ENCODE data around the gene LYPD4.

LYPD4 gene

GRCh38 chr19:41853344-41853743, 8.9 kb upstream of the LYPD4 start:
- no peak for DNase-seq

- DNase-seq = no peak
Observed at GRCh38 chr19:41851456-41851855, 7.0 kb upstream of the LYPD4 start.

DNA sequence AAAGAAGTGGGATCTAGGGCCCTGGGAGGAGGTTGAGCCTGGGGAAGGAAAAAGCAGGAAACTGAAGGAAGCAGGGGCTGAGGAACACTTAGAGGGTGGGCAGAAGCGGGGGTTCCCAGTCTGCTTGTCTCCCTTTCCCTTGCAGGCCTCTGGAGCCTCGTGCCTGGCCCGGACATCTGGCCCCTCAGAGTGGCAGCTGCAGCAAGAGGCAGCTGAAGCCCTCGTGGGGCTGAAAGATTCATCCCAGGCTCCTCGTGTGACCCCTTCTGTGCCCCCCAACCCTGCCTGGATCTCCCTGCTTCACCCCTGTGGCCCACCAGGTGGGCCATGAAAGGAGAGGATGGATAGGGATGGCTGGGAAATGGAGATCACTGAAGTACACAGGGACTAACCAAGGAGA, 5.9 kb upstream of the LYPD4 start:
- DNase-seq = no peak

DNA sequence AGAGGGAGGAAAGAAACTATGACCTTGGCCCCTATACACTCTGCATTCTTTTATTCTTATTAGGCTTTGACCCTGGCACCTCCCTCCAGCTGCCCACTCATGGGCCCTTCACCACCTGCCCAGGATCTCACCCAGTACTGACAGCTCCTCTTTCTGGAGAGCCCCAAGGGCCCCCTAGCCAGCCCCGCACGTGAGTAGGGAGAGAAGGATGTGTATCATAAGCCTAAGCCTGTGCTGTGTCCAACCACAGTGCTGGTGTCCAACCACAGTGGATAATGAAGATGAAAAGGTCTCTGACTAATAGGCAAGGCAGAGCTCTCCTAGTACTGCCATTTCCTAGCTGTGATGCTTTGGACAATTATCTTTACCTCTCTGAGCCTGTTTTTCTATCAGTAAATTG, 4.6 kb upstream of the LYPD4 start:
- DNase-seq = no peak

DNA sequence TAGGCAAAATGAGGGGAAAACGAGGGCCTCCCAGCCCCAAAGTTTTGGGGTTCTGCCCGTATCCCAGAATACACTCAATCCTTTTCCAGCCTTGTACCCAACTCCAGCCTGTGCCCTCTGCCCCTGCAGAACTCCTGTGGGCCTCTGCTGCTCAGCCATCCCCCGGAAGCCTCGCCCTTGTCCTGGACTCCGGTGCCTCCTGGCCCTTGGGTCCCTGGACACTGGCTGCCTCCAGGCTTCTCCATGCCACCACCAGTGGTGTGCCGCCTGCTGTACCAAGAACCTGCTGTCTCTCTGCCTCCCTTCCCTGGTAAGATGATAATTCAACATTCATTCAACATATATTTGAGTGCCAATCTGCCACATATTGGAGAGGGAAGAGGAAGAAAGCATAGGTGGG, 4.2 kb upstream of the LYPD4 start:
- no peak for DNase-seq

DNA sequence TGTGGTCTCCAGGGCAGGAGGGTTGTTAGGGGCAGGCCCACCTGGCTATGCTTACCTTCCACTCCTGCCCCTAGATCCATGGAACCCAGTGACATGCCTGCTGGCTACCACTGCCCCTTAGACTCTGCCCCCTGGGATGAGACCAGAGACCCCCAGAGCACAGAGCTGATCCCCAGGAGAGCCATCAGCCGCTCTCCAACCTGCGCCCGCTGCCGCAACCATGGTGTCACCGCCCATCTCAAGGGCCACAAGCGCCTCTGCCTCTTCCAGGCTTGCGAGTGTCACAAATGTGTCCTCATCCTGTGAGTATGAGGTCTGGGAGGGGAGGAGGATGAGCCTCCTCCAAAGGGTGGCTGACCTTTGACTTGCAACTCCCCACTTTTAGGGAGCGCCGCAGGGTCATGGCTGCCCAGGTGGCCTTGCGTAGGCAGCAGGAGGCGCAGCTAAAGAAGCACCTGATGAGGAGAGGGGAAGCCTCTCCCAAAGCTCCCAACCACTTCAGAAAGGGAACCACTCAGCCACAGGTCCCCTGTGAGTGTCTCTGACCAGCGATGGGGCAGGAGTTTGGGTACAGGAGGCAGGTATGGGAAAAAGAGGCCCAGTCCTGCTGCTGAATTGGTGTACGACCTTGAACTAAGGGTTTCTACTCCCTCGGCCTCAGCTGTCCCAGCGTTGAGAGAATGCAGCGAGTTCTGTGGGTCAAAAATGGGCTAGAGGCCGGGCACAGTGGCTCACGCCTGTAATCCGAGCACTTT, 3.0 kb upstream of the LYPD4 start:
- no peak for DNase-seq

DNA sequence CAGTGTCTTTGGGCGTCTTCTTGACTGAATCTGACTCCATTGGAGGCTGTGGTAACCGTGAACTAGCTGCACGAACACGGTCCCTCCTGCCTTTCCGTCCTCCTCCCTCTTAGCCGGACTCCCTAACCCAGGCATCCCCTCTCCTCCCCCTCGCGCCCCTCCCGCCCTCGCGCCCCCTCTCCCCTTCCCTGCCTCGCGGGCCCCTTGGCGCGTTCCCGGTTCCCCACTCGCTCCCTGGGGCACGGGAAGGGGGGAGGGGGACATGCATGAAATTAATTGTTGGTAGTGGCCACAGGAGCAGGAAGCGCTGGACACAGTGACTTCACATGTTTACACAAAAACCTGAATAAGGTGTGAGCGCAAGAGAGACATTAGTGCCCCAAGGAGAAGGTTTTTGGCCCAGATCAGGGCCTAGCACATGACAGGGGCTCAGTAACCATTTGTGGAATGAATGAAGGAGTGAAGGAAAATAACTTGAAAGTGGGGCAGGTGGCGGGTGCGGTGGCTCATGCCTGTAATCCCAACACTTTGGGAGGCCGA, 638 bp upstream of the LYPD4 start:
- DNase-seq = no peak

GRCh38 chr19:41845001-41845050, 343 bp upstream of the LYPD4 start, which contains the start of gene DMRTC2:
TSS of gene DMRTC2 (plus strand) at chr19:41845042. CDS start at chr19:41847429, 2,387 bp downstream.
- DNase-seq = no peak

DNA sequence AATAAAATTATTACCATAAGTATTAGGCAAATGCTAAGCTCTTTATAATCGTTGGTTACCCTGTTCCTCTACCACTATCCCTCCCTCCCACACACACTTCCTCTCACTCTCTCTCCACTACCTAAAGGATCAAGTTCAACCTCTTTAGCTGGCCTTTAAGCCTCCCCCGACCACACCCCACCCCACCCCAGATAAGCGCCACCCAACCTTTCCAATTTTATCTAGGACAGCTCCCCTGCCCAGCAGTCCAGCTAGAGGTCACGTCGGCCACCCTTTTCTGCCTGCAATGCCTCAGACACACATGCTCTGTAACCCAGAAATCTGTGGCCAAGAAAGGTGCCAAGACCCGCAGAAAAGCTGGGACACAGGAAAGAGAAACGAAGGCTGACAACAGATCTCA, 1.1 kb downstream of the LYPD4 start:
- DNase-seq = no peak

GRCh38 chr19:41839211-41839610, 5.3 kb downstream of the LYPD4 start:
- DNase-seq = no peak

DNA sequence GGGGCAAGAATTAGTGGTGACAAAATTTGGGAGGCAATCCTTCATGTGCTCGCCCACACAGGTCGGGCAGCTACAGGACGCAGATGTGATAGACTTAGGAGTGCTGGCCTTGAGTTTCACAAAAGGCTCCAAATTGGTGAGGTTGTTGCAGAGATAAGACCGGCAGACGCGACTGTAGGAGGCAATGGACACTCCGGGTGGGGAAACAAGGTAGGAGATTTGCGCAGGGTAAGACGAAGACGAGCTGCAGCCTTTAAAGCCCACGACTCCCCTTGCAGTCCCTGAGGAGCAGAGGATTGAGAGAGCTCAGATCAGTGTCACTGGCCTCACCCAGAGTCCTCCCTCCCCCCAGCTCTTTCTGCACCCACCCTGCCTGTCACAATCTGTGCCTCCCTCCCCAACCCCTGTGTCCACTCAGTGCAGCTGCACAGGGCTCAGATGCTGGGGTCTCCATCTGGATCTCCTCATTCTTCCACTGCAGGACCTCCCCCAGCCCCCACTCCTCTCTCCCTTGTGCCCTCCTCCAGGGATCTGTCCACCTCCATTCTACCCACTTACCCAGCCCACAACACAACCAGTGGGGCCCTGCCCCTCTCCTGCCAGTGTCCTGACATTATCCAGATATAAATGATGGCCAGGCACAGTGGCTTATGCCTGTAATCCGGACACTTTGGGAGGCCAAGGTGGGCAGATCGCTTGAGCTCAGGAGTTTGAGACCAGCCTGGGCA, 6.3 kb downstream of the LYPD4 start:
- DNase-seq = no peak

GRCh38 chr19:41821003-41821735, 23.3 kb downstream of the LYPD4 start:
- peak in 11 of 58 donors; percentile 2 to 10 (median 3) for DNase-seq

DNA sequence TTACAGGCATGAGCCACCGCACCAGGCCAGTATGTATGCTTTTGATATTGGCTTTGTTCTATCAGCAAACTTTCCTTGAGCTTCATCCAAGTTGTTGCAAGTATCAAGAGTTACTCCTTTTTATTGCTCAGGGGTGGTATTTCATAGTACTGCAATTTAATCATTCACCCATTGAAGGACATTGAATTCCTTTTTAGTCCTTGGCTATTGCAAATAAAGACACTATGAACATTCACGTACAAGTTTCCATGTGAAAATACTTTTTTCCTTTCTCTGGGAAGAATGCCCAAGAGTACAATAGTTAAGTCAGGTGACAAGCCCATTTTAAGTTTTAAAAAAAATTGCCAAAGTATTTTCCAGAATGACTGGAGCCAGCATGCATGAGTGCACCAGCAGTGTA, 27.7 kb downstream of the LYPD4 start:
- DNase-seq = no peak

DNA sequence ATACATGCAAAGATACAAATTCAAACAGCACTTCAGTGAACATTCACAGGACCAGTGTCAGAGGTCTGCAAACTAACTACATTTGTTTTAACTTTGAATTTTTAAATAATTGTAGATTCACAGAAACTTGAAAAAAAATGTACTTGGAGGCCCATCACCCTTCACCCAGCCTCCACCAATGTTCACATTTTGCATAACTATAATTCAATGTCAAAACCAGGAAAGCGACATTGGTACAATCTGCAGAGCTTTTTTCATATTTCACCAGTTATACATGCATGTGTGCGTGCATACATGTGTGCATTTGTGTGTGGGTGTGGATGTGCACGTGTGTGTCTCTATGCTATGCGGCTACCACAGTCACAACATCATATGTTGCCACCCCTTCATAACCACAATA, 29.2 kb downstream of the LYPD4 start:
- DNase-seq = no peak

GRCh38 chr19:41813911-41814310, 30.6 kb downstream of the LYPD4 start:
- no peak for DNase-seq

DNA sequence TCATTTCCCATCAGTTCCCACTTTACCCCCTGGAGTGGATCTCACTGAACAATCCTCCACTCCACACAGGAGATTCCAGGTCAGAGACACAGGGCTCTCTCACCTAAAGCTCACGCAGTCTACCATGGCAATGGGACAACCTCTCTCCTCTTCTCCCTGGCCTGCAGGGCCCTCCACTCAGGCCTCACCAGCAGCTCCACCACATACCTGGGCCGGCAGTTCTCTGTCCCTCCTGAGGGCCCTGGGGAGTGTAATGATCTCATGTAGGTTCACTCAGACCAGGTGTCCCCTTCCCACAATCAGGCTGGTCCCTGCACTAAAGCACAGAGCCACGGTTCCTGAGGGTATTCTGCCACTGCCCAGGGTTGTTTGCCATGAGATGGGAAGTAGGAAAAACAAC, 32.5 kb downstream of the LYPD4 start:
- DNase-seq = no peak

DNA sequence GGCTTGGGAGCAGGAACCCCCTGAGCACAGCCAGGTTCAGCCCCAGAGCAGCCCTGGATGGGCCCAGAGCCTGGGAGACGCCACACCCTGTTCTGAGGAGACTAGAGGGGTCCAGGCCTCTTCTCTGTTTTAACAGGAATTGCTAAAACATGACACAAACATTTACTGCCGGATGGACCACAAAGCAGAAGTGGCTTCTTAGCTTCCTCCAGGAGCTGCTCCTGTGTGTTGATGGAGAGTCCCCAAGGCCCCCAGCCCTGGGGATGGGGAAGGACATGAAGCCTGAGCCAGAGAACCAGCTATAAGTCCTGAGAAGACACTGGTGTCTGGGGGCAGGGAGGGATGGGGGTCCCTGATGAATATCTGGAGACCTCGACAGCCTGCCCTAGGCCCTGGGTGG, 33.4 kb downstream of the LYPD4 start:
- DNase-seq = peak in 8 of 58 donors; percentile 2 to 15 (median 4)

DNA sequence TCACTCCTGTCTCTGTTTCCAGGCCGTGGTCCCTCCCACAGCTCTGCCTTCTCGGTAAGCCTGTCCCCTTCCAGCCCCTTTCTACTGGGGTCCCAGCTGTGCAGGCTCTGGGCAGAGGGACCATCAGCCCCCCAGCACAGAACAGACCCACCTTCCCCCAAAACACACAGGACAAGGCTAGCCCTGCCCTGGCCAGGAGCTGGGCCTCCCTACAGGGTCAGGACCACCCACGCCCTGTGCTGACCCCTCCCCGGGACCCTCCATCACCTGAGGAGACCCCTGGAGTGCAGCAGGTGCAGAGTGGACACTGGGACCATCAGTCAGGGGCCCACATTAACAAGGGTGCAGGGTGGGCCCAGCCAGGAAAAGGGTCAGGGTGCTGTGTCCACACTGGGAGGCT, 34.2 kb downstream of the LYPD4 start:
- no peak for DNase-seq

DNA sequence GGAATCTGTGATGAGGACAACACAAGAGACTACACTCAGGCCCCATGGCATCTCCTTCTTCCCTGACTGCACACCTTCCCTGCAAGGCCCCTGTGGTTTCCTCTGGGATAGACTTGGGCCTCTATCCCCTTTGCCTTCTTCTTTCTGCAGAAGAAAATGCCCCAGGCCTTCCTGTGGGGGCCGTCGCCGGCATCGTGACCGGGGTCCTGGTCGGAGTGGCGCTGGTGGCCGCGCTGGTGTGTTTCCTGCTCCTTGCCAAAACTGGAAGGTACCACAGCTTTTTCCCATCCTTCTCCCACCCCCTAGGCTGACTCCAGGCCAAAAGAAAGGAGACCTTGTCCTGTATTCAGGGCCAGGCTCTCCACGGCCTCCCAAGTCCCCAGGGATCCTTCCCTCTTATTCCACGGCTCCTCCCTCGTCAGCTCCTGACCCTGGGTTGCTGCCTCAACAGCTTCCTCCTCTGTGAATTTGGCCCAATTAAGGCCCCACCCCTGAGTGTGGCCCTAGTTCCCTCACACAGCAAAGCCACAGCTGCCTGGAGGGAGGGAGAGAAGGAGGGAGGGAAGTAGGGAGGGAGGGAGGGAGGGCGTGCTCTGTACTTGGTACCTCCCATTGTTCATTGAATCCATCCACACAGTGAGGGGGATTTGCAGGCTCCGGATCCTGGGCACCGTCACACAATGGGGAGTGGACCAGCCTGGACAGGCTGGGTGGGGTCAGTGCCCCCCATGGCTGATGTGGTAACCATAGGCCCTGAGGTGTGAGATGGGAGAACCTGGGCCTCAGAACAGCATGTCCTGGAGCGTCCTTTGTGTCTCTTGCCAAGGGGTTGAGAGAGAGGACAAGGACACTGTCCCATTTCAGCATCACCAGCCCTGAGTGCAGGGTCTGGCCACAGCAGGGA, 35.6 kb downstream of the LYPD4 start:
- DNase-seq = peak in 1 of 58 donors; percentile 10

DNA sequence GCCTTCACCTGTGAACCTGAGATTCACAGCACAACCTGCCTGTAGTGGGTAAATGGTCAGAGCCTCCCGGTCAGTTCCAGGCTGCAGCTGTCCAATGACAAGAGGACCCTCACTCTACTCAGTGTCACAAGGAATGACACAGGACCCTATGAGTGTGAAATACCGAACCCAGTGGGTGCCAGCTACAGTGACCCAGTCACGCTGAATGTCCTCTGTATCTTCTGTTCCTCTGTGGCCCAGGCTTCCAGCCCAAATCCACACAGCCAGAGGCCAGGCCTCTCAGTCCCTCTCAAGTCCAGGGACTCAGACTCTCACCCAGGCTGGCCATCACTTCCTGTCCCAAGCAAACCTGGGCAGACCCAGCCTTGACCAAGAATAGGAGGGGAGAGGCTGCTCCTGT, 37.3 kb downstream of the LYPD4 start:
- DNase-seq = no peak

- no peak for DNase-seq
Observed at GRCh38 chr19:41804336-41804735, 40.1 kb downstream of the LYPD4 start.

DNA sequence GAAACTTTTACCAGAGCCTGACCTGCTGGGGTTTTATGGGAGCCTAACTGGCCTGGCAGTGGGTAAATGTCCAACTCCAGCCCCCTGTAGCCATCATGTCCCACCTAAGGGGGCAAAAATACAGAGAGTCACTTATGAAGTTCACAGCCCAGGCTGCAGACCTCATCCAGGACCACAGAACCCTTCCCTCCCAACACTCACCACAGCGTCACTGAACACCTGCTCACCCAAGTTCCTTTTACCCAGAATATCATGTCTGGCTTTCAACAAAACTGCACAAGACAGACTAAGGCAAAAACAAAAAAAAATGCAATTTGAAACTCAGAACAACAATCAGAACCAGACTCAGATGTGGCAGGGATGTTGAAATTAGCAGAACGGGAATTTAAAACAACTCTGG, 41.7 kb downstream of the LYPD4 start:
- DNase-seq = no peak
